Mesenchymal stem cell (in vitro differentiated cells and primary cell): ENCODE measurements around the gene PCED1B.

Source experiments
- DNase-seq: peaks from one replicate; pipeline ENCODE4 v3.0.0-alpha.2; 2013
- H2AFZ ChIP-seq: one replicate; pipeline ENCODE4 v1.6.1; 2013; ENCODE audit warnings: low read depth, mild to moderate bottlenecking, control low read depth, inconsistent platforms, low read length, moderate library complexity
- H2AK5ac ChIP-seq: 2 replicates; pipeline ENCODE4 v1.6.1; 2013; ENCODE audit warnings: low read length, moderate library complexity, mild to moderate bottlenecking, inconsistent platforms; ENCODE audit not compliant: severe bottlenecking
- H2BK120ac ChIP-seq: one replicate; pipeline ENCODE4 v1.6.1; 2013; ENCODE audit warnings: low read depth, mild to moderate bottlenecking, inconsistent platforms, low read length, moderate library complexity
- H2BK12ac ChIP-seq, 2 experiments: one replicate each; pipeline ENCODE4 v1.6.1; 2013; ENCODE audit warnings: inconsistent platforms in 2 of 2, low read length in 2 of 2, mild to moderate bottlenecking in 2 of 2, moderate library complexity in 2 of 2, control low read depth in 1 of 2
- H2BK15ac ChIP-seq: one replicate; pipeline ENCODE4 v1.6.1; 2013; ENCODE audit warnings: mild to moderate bottlenecking, low read depth, inconsistent platforms; ENCODE audit not compliant: poor library complexity, severe bottlenecking
- H2BK5ac ChIP-seq: 2 replicates; pipeline ENCODE4 v1.6.1; 2013; ENCODE audit warnings: low read depth, mild to moderate bottlenecking, low read length, control low read depth, inconsistent platforms; ENCODE audit not compliant: poor library complexity, severe bottlenecking
- H3K14ac ChIP-seq, 2 experiments: one replicate each; pipeline ENCODE4 v1.6.1; 2013; ENCODE audit warnings: inconsistent platforms in 2 of 2, low read length in 2 of 2, control low read depth in 1 of 2, mild to moderate bottlenecking in 1 of 2, moderate library complexity in 1 of 2
- H3K18ac ChIP-seq, 2 experiments: one replicate each; pipeline ENCODE4 v1.6.1; 2013; ENCODE audit warnings: inconsistent platforms in 2 of 2, low read length in 2 of 2, control low read depth in 1 of 2, low read depth in 1 of 2, mild to moderate bottlenecking in 1 of 2
- H3K23ac ChIP-seq, 2 experiments: one replicate each; pipeline ENCODE4 v1.6.1; 2013; ENCODE audit warnings: inconsistent platforms in 2 of 2, low read length in 2 of 2, mild to moderate bottlenecking in 2 of 2, moderate library complexity in 2 of 2, control low read depth in 1 of 2
- H3K27ac ChIP-seq: 2 replicates; pipeline ENCODE4 v1.5.1; 2013; ENCODE audit warnings: mild to moderate bottlenecking, moderate library complexity, low read length, control low read depth, inconsistent platforms; ENCODE audit not compliant: poor library complexity, severe bottlenecking
- H3K27me3 ChIP-seq, 2 experiments: 2 replicates each; pipeline versions ENCODE4 v1.6.1 to v1.7.0; 2013; ENCODE audit warnings: low read length in 2 of 2, mild to moderate bottlenecking in 2 of 2, moderate library complexity in 2 of 2, control low read depth in 1 of 2, inconsistent platforms in 1 of 2; ENCODE audit not compliant: control insufficient read depth in 1 of 2, insufficient read depth in 1 of 2
- H3K36me3 ChIP-seq, 2 experiments: 2 replicates each; pipeline versions ENCODE4 v1.6.1 to v1.7.0; 2013; ENCODE audit warnings: low read length in 2 of 2, control low read depth in 1 of 2, inconsistent platforms in 1 of 2, low read depth in 1 of 2, mild to moderate bottlenecking in 1 of 2; ENCODE audit not compliant: insufficient read depth in 2 of 2, control insufficient read depth in 1 of 2
- H3K4ac ChIP-seq, 2 experiments: one replicate each; pipeline ENCODE4 v1.6.1; 2013; ENCODE audit warnings: inconsistent platforms in 2 of 2, low read length in 2 of 2, mild to moderate bottlenecking in 2 of 2, moderate library complexity in 2 of 2, control low read depth in 1 of 2, low read depth in 1 of 2
- H3K4me1 ChIP-seq: 2 replicates; pipeline ENCODE4 v1.6.1; 2013; ENCODE audit warnings: low read depth, low read length, control low read depth; ENCODE audit not compliant: control insufficient read depth, insufficient read depth
- H3K4me2 ChIP-seq: 2 replicates; pipeline ENCODE4 v1.6.1; 2013; ENCODE audit warnings: low read length, mild to moderate bottlenecking, inconsistent platforms; ENCODE audit not compliant: poor library complexity, severe bottlenecking
- H3K4me3 ChIP-seq, 2 experiments: 2 replicates each; pipeline versions ENCODE4 v1.5.1 to v1.7.0; 2013; ENCODE audit warnings: low read length in 2 of 2, mild to moderate bottlenecking in 2 of 2, control low read depth in 1 of 2, low read depth in 1 of 2; ENCODE audit not compliant: insufficient read depth in 1 of 2
- H3K79me1 ChIP-seq: replicated peaks from 2 replicates; pipeline ENCODE4 v1.6.1; 2013; ENCODE audit warnings: mild to moderate bottlenecking, control low read depth, low read length, inconsistent platforms; ENCODE audit not compliant: poor library complexity, severe bottlenecking
- H3K9ac ChIP-seq: 2 replicates; pipeline ENCODE4 v1.7.0; 2013; ENCODE audit warnings: mild to moderate bottlenecking, low read length, moderate library complexity
- H3K9me3 ChIP-seq: 2 replicates; pipeline ENCODE4 v1.7.0; 2013; ENCODE audit warnings: mild to moderate bottlenecking, low read length; ENCODE audit not compliant: control insufficient read depth
- H4K8ac ChIP-seq: one replicate; pipeline ENCODE4 v1.6.1; 2013; ENCODE audit warnings: inconsistent platforms, mild to moderate bottlenecking, low read length, moderate library complexity
- H4K91ac ChIP-seq: one replicate; pipeline ENCODE4 v1.6.1; 2013; ENCODE audit warnings: mild to moderate bottlenecking, low read length, inconsistent platforms
- WGBS: methylation state at CpG from one replicate; pipeline ENCODE4 v1.1.7; 2013; ENCODE audit warnings: mixed read lengths; 5-methylcytosine and 5-hydroxymethylcytosine counted together

Gene PCED1B

GRCh38 chr12:47207340-47207717, 127.9 kb downstream of the PCED1B start:
- H2AK5ac ChIP-seq: no peak overlapping the region
- WGBS: 86% methylated on average over 2 of the region's 2 CpGs
- no peaks in the 10 kb centered on the region for H3K9me3 ChIP-seq
- H3K27me3 ChIP-seq: peaks cover 0 to 11% of the 10 kb centered on the region in 2 experiments
- H3K4me3 ChIP-seq: no peak overlapping the region
- H3K14ac ChIP-seq: no peak overlapping the region
- no peak for DNase-seq
- no peak overlapping the region for H2BK15ac ChIP-seq
- no peak overlapping the region for H3K4me2 ChIP-seq
- no peak overlapping the region for H2AFZ ChIP-seq
- H2BK12ac ChIP-seq: no peak overlapping the region
- H3K27ac ChIP-seq: no peak overlapping the region
- H3K4ac ChIP-seq: no peak overlapping the region
- H3K79me1 ChIP-seq: no peaks in the 10 kb centered on the region
- no peak overlapping the region for H3K23ac ChIP-seq
- H3K36me3 ChIP-seq: no peaks in the 10 kb centered on the region
- H3K4me1 ChIP-seq: peaks cover 2% of the 10 kb centered on the region
- H4K91ac ChIP-seq: no peak overlapping the region
- peak overlapping the region; percentile 57 for H4K8ac ChIP-seq
- no peak overlapping the region for H2BK5ac ChIP-seq
- peak overlapping the region in 1 of 2 experiments; percentile 19 for H3K18ac ChIP-seq
- H2BK120ac ChIP-seq: no peak overlapping the region
- no peak overlapping the region for H3K9ac ChIP-seq

- H3K27me3 ChIP-seq: peaks cover 0 to 11% of the 10 kb centered on the region in 2 experiments
- no peak overlapping the region for H2AFZ ChIP-seq
- no peak overlapping the region for H3K9ac ChIP-seq
- no peak overlapping the region for H2BK5ac ChIP-seq
- H2BK120ac ChIP-seq: no peak overlapping the region
- no peak overlapping the region for H3K14ac ChIP-seq
- H3K79me1 ChIP-seq: no peaks in the 10 kb centered on the region
- H3K9me3 ChIP-seq: no peaks in the 10 kb centered on the region
- no peak overlapping the region for H3K18ac ChIP-seq
- DNase-seq: no peak
- H3K4me1 ChIP-seq: peaks cover 2% of the 10 kb centered on the region
- no peak overlapping the region for H3K23ac ChIP-seq
- no peak overlapping the region for H3K4me2 ChIP-seq
- WGBS: 51% methylated on average over 2 of the region's 3 CpGs
- H3K27ac ChIP-seq: no peak overlapping the region
- H2BK15ac ChIP-seq: no peak overlapping the region
- no peaks in the 10 kb centered on the region for H3K36me3 ChIP-seq
- no peak overlapping the region for H4K8ac ChIP-seq
- no peak overlapping the region for H2AK5ac ChIP-seq
- H3K4me3 ChIP-seq: no peak overlapping the region
- H3K4ac ChIP-seq: no peak overlapping the region
- no peak overlapping the region for H2BK12ac ChIP-seq
- H4K91ac ChIP-seq: no peak overlapping the region
Measured at GRCh38 chr12:47207829-47208248, 128.4 kb downstream of the PCED1B start.

- H3K4me2 ChIP-seq: no peak overlapping the region
- H3K9me3 ChIP-seq: no peaks in the 10 kb centered on the region
- H2BK12ac ChIP-seq: no peak overlapping the region
- no peak overlapping the region for H2BK120ac ChIP-seq
- no peak overlapping the region for H2AFZ ChIP-seq
- no peak overlapping the region for H4K91ac ChIP-seq
- no peak overlapping the region for H3K4ac ChIP-seq
- H2AK5ac ChIP-seq: no peak overlapping the region
- H3K14ac ChIP-seq: no peak overlapping the region
- H3K27me3 ChIP-seq: peaks cover 0 to 11% of the 10 kb centered on the region in 2 experiments
- no peak overlapping the region for H3K23ac ChIP-seq
- no peak overlapping the region for H4K8ac ChIP-seq
- no peak overlapping the region for H3K27ac ChIP-seq
- no peak overlapping the region for H3K4me3 ChIP-seq
- no peak for DNase-seq
- H3K79me1 ChIP-seq: no peaks in the 10 kb centered on the region
- H2BK15ac ChIP-seq: no peak overlapping the region
- peaks cover 2% of the 10 kb centered on the region for H3K4me1 ChIP-seq
- H3K18ac ChIP-seq: no peak overlapping the region
- no peak overlapping the region for H3K9ac ChIP-seq
- 88% methylated on average over 6 of the region's 6 CpGs for WGBS
- H3K36me3 ChIP-seq: no peaks in the 10 kb centered on the region
- no peak overlapping the region for H2BK5ac ChIP-seq
Measured at GRCh38 chr12:47209014-47209413, 129.6 kb downstream of the PCED1B start.

GRCh38 chr12:47210776-47211175, 131.4 kb downstream of the PCED1B start:
- no peak overlapping the region for H3K4ac ChIP-seq
- no peaks in the 10 kb centered on the region for H3K36me3 ChIP-seq
- H3K27ac ChIP-seq: no peak overlapping the region
- H3K4me3 ChIP-seq: no peak overlapping the region
- H3K18ac ChIP-seq: no peak overlapping the region
- H3K23ac ChIP-seq: no peak overlapping the region
- no peak overlapping the region for H2AFZ ChIP-seq
- H3K4me1 ChIP-seq: peaks cover 2% of the 10 kb centered on the region
- H3K4me2 ChIP-seq: no peak overlapping the region
- H4K91ac ChIP-seq: no peak overlapping the region
- peaks cover 0 to 8% of the 10 kb centered on the region in 2 experiments for H3K27me3 ChIP-seq
- no peak overlapping the region for H3K14ac ChIP-seq
- H2BK120ac ChIP-seq: no peak overlapping the region
- 100% methylated on average over 1 of the region's 4 CpGs for WGBS
- no peaks in the 10 kb centered on the region for H3K9me3 ChIP-seq
- H4K8ac ChIP-seq: no peak overlapping the region
- H2BK5ac ChIP-seq: no peak overlapping the region
- H3K9ac ChIP-seq: no peak overlapping the region
- no peak overlapping the region for H2AK5ac ChIP-seq
- DNase-seq: no peak
- no peak overlapping the region for H2BK15ac ChIP-seq
- H3K79me1 ChIP-seq: no peaks in the 10 kb centered on the region
- no peak overlapping the region for H2BK12ac ChIP-seq
